A673 (cell line): ENCODE results near the gene MAP2K5.

Experiments used
- CTCF ChIP-seq: fragments of 300-800, 200-600 bp; sonication (generic); conservative IDR thresholded peaks from 2 replicates; pipeline ENCODE4 v1.5.1; 2017; ENCODE audit warnings: low read depth, mild to moderate bottlenecking, antibody characterized with exemption, low read length, moderate library complexity, mixed read lengths
- EZH2 ChIP-seq: fragments of 200-600 bp; sonication (generic); IDR thresholded peaks from 2 replicates; pipeline ENCODE4 v1.6.1; 2017; ENCODE audit warnings: borderline replicate concordance, low read depth, mild to moderate bottlenecking, mixed read lengths, antibody characterized with exemption, low read length; ENCODE audit not compliant: poor library complexity, severe bottlenecking

GRCh38 chr15:67820992-67821783 is 278.7 kb downstream of the MAP2K5 start:
- TF ChIP-seq CTCF (no peak), EZH2 (peak; percentile 58)
